Fibroblast of skin of abdomen (primary cell): ENCODE measurements around the gene ALPL. TPM values are rescaled to one million over a fixed set of nuclear protein-coding genes. Genes with fewer than 3 reads are reported as not detected.
"Not testable (repeated sequence)": the region's sequence is repeated elsewhere in the genome, so short reads cannot be mapped to it uniquely, and the experiment has no call there.

Experiments used
- DNase-seq: peaks from one replicate; pipeline ENCODE4 v3.0.0-alpha.2; 2013
- polyA plus RNA-seq, 2 experiments: library from polyadenylated mRNA; unstranded; fragments of 120-200 nt; gene quantifications; one replicate each; pipeline ENCODE4 v1.2.1, GENCODE V29; 2013; ENCODE audit not compliant: insufficient read length in 2 of 2

The ALPL gene
- polyA plus RNA-seq (2013, experiment 1 of 2; ENCODE audit: insufficient read length) = 3.0 TPM
- 3.3 TPM for polyA plus RNA-seq (2013, experiment 2 of 2; ENCODE audit: insufficient read length)

- DNase-seq = no peak
Observed at GRCh38 chr1:21509351-21510112, at the start of gene ALPL. ALPL (plus strand) TSS chr1:21509423; CDS start chr1:21554082, 44,659 bp downstream.

- not testable (repeated sequence) for DNase-seq
Observed at GRCh38 chr1:21465127-21465526, 44.1 kb upstream of the ALPL start.

- DNase-seq = not testable (repeated sequence)
Observed at GRCh38 chr1:21467946-21468345, 41.3 kb upstream of the ALPL start.

GRCh38 chr1:21468599-21468998, 40.6 kb upstream of the ALPL start:
- DNase-seq = peak; percentile 17

- DNase-seq = no peak
Observed at GRCh38 chr1:21469581-21469980, 39.6 kb upstream of the ALPL start.

GRCh38 chr1:21472861-21473260, 36.4 kb upstream of the ALPL start:
- no peak for DNase-seq

- DNase-seq = no peak
Observed at GRCh38 chr1:21478356-21478755, 30.9 kb upstream of the ALPL start.

- not testable (repeated sequence) for DNase-seq
Observed at GRCh38 chr1:21483881-21484280, 25.3 kb upstream of the ALPL start.

- DNase-seq = no peak
Observed at GRCh38 chr1:21489146-21489545, 20.1 kb upstream of the ALPL start.

GRCh38 chr1:21490774-21491487, 18.3 kb upstream of the ALPL start:
- DNase-seq = peak; percentile 64

- peak; percentile 53 for DNase-seq
Observed at GRCh38 chr1:21491488-21492355, 17.5 kb upstream of the ALPL start.

GRCh38 chr1:21492356-21492625, 16.9 kb upstream of the ALPL start:
- DNase-seq = no peak

- no peak for DNase-seq
Observed at GRCh38 chr1:21494196-21494595, 15.0 kb upstream of the ALPL start.

- no peak for DNase-seq
Observed at GRCh38 chr1:21495225-21495820, 13.9 kb upstream of the ALPL start.

GRCh38 chr1:21496063-21496462, 13.2 kb upstream of the ALPL start:
- DNase-seq = no peak

- no peak for DNase-seq
Observed at GRCh38 chr1:21496886-21497285, 12.3 kb upstream of the ALPL start.

- DNase-seq = no peak
Observed at GRCh38 chr1:21497466-21498061, 11.7 kb upstream of the ALPL start.

- DNase-seq = peak; percentile 49
Observed at GRCh38 chr1:21499283-21499950, 9.8 kb upstream of the ALPL start.

- DNase-seq = no peak
Observed at GRCh38 chr1:21503706-21504377, 5.4 kb upstream of the ALPL start.

GRCh38 chr1:21506804-21507203, 2.4 kb upstream of the ALPL start:
- DNase-seq = no peak
